ENCODE data around the gene GALNT2.

DNA sequence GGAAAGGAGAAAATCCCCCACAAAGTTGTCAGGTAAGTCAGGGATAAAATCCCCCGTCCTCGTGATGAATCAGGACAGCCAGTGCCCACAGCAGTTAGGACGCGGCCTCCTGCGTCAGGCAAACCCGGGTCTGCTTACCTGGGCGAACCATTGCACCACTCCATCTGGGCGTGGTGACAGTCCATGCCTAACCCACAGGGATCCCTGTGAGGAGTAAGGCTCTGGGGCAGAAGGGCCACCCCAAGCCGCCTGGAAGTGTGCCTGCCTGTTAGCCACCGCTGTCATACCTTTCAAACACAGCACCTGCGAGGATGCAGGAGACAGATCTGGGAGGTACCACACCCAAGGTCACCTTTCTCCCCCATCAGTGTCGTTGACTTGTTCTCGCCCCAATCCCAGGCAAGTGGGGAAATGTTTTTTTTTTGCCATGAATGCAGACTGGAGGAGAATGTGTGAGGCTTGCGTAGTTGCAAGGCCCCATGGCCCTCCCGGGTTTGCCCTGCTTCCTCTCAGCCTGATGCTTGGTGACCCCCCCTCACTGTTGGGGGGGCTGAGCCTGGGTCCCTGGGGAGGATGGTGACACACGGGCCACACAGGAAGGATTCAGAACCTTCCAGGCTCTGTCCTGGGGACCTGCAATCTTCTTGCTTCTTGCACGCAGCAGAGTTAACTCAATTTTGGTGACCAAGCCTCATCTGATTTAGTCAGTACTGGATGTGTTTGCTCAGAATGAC, 252.1 kb downstream of the GALNT2 start:
- TF ChIP-seq, protein P1, sequence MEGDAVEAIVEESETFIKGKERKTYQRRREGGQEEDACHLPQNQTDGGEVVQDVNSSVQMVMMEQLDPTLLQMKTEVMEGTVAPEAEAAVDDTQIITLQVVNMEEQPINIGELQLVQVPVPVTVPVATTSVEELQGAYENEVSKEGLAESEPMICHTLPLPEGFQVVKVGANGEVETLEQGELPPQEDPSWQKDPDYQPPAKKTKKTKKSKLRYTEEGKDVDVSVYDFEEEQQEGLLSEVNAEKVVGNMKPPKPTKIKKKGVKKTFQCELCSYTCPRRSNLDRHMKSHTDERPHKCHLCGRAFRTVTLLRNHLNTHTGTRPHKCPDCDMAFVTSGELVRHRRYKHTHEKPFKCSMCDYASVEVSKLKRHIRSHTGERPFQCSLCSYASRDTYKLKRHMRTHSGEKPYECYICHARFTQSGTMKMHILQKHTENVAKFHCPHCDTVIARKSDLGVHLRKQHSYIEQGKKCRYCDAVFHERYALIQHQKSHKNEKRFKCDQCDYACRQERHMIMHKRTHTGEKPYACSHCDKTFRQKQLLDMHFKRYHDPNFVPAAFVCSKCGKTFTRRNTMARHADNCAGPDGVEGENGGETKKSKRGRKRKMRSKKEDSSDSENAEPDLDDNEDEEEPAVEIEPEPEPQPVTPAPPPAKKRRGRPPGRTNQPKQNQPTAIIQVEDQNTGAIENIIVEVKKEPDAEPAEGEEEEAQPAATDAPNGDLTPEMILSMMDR (IDR thresholded peaks at IDR 0.05), result no peak
- TF ChIP-seq ZFX (IDR thresholded peaks at IDR 0.05; ENCODE audit: borderline replicate concordance), result no peak
